ENCODE data around the gene GNB1L.

GNB1L gene

GRCh38 chr22:19807161-19807913 lies 47.3 kb downstream of the GNB1L start:
- DNase-seq: peak; percentile 41

DNA sequence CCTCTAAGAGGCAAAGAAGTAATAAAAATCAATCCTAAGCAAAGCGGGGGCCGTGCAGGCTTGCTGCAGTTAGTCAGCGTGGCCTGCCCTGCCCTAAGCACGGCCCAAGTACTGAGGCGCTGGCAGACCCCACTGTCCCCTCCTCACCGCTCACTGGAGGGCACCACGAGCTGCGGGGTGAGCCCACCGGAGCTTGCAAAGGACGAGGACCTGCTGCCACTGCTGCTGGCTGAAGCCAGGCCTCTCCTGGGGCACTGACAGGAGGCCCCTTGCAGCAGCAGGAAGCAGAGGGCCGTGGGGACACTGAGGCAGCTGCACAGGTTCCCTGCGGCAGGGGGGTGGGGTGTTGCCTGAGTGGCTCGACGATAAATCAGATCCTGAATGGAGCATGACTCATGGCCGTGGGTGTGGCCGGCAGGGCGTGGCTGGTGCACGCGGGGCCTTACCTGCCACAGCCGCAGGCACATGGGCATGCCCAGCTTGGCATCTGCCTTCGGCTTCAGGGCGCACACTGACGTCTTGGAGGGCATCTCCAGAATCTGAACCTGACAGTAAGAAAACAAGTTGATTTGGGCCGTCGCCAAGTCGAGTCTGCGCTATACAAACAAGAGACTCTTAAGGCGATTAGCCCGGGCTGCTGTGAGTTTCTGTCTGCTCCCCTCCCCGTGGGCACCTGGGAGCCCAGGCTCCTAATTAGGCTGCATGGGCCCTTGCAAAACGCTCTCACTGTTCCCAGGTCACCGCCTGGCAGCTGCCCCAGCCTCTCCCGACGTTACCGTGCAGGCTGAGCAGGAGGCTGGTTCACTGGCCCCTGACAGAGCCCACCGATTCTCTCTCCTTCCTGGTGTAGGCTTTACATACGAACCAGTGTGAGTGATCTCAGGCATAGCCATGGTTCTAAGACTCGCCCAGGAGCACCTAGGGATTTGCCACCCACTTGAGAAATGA lies 48.2 kb downstream of the GNB1L start:
- DNase-seq: peak; percentile 47

DNA sequence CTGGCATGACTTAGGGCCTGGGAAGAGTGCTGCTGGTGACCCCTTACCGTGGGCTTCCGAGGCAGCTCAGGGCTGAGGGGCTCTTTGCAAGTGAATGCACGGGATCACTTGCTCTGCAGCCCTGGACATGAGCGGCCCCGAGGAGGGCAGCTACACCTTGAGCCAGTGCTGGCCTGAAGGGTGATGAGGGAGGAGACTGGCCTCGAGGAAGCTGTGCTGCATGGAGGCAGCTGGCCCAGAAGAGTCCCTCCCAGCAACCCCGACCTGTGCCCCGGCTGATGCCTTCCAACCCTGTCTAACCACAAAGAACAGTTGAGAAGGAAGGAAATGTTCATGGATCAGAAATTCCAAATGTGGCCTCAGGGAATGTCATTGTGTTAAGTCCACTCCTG lies 48.9 kb downstream of the GNB1L start:
- DNase-seq: peak; percentile 32

DNA sequence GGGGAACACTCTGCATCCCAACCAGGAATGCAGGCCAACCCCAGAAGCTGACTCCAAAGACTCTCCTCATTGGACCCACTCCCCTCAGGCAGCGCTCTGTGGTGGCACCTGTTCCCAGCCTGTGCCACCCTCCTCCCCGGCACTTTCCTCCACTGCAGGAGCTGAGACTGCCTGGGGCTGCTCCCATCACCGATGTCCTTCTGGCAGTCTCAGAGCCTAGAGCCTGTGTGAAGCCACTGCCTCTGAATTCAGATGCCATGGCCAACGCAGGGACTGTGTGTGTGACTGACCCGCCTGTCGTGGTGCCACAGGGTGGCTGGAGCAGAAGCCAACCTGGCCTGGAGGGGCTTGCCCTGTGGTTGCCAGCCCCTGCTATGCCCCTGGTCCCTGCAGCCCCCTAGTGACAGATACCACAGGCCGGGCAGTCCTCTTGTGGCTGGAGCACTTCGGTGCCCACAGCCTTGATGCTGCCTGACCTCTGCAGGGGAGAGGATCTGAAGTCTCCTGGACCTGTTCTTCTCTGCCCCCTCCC lies 50.9 kb downstream of the GNB1L start:
- no peak for DNase-seq

DNA sequence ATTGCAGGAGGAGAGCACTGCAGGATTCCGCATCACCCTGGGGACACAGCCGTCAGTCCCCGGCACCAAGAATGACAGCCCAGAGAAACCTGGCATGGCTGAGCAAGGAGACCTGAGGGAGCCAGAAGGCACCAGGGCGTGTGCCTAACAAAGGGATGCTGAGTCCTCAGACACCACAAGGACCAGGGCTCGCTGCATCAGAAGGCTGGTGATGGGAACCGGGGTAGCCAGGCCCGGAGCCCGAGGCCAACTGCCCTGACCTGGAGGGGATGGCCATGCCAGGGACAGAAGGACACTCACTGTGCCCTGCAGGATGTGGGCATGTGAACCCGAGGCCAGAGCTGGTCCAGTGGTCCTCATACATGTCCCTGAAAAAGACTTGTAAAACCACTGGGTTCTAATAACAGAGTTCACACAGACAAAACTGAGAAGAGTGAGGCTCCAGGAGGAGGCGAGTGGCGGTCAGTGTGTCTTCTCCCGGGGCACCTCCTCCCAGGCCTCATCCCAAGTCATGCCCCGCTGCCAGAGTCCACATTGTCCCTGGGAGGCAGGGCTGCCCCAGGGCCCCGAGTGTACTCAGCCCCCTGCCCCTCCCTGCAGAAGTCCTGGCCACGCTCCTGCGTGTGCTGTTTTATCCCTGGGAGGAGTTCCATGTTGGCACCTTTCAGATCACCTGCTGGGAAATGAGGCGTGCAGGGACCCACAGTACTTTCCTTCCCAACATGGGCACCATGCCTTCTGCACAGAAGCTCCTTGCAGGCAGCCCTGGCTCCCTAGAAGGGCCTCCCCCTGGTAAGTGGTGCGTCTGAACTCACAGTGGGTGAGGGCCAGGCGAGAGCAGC lies 51.6 kb downstream of the GNB1L start:
- no peak for DNase-seq

DNA sequence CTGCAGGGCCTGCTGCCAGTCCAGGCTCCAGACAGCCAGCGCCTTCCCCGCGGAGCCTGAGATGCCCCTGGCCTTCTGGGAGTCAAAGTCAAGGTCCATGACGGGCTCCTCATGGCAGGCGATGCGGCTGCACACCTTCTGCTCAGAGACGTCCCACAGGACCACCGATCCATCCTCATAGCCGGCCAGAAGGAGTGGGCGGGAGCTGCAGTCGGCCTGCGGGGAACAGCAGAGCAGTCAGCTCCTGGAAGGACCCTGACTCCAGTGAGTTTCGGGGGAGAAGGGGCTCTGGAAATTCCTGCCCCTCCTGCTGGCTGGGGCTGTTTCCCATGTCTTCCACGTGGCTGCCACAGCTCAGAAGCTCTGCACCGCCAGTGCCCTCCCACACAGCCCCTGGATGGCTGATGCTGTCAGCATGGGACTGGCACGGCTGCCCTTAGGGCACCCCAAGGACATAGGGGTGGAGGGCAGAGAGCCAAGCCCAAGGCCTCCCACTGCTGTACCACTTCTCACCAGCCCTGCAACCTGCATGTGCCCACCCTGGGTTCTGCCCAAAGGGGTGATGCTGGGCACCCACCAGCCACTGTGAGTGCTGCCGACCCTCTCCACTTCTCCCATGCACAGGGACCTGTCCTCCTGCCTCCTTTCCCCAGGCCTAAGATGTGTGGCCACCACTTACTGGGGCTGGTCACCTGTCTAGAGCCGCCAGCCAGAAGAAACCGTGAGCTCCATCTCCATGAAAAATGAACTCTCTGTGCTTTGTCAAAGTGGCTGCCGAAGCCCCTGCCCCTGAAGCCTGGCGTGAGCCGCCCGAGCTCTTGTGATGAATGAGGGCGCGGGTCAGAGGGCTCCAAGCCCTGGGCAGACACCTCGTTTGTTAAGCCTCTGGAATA lies 52.4 kb downstream of the GNB1L start:
- no peak for DNase-seq

DNA sequence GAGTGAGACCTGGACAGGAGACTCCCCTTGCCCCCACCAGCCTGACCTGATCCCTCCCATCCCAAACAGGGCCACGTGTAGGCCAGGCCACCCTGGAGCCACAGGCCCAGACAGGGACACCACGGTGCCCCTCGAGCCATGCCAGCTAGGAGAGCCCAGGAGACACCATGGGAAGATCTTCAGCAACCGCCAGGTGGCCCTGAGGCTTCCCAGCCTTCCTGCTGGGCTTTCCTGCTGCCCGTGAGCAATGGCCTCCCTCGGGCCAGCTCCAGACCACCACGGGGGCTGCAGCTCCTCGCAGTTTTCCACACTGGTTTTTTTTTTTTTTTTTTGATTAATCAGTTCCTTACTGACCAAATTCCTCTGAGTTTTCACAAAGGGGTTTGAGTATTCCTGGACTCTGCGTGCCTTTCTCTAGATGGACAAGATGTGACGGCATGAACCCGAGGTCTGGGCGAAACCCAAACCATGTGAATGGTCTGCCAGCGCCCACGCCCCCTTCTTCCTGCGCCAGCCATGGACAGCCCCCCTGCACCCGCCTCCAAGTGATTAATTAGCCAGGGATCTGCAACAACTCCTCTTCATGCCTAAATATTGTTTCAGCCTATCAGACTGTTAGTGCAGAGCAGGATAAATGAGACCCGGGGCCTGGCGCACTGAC lies 53.2 kb downstream of the GNB1L start:
- DNase-seq: no peak

GRCh38 chr22:19800761-19801244 lies 53.9 kb downstream of the GNB1L start:
- no peak for DNase-seq

DNA sequence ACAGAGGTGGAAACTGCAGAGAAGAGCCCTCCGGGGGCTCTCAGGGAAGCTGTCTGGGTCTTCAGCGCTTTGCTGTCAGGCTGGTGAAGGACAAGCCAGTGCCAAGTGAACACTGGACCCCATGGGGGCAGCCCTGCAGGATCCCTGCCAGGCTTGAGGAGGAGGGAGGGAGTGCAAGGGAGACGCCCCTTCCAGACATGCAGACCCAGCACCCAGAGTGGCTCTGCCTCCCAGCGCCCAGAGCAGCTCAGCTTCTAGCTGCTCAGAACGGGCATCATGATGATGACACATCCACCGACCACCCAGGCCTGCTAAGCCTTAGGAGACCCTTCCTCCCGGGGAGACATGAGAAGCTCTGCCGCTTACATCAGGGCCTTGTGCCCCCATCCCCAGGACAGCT lies 54.4 kb downstream of the GNB1L start:
- no peak for DNase-seq

GRCh38 chr22:19799322-19800190 lies 55.1 kb downstream of the GNB1L start:
- peak; percentile 89 for DNase-seq

DNA sequence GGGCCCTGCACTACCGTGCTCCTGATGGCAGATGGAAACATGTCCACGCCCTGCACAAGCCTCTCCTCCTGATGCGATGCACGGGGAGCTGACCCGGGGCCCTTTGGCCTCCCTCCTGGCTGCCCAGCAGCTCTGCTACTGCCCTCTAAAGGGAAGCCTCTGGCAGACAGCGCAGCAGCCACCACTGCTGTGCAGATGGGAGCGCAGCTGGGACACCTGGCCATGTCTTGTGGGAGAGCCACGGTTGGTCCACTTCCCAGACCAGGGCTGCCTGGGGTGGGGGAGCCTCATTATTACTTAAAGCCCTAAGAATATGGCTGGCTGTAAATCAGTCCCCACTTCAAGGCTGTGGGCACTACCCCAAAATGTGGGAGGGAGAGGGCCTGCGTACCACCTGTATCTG lies 55.8 kb downstream of the GNB1L start:
- DNase-seq: peak; percentile 68

GRCh38 chr22:19798003-19798665 lies 56.5 kb downstream of the GNB1L start:
- no peak for DNase-seq

DNA sequence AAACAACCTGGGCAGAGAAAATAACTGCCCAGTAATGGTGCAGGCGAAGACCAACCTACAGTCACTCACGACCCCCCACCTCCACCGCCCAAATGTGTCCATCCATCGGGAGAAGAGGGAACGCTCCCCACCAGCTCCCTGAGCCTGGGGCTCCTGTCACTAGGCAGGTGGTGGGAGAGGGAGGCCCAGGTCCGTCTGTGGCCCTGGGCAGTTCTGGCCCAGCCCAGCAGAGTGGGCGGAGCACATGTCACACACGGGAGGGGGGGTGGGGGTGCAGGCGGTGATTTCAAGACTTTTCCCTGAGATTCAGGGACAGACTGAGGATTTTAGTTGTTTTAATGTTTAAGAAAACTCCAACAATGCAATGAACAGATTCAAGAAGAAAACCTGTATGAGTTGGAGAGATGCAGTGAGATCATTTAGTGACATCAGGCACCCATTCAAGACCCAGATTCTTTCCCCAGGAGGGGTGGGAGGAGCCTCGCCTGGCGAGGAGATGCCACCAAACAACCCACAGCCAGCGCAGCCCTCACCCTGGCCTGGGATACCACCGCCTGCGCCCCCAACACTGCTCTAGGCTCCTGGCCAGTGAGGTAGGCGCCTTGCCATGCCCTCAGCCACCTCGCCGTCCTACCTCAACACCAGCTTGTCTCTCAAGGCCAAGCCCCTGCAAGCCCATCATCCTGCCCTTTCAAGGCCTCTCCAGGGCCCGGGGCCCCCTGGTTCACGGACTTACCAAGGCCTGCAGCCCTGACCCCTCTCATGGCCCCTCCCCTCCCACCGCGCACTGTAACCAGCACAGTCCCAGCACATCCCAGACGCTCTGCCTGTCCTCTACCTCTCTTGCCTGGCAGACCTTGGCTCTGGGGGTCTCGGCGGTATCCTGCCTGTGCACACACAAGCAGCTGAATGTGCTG lies 57.3 kb downstream of the GNB1L start:
- no peak for DNase-seq

GRCh38 chr22:19796160-19796559 lies 58.5 kb downstream of the GNB1L start:
- DNase-seq: no peak

- DNase-seq: no peak
Observed at GRCh38 chr22:19795617-19796008, 59.1 kb downstream of the GNB1L start.

DNA sequence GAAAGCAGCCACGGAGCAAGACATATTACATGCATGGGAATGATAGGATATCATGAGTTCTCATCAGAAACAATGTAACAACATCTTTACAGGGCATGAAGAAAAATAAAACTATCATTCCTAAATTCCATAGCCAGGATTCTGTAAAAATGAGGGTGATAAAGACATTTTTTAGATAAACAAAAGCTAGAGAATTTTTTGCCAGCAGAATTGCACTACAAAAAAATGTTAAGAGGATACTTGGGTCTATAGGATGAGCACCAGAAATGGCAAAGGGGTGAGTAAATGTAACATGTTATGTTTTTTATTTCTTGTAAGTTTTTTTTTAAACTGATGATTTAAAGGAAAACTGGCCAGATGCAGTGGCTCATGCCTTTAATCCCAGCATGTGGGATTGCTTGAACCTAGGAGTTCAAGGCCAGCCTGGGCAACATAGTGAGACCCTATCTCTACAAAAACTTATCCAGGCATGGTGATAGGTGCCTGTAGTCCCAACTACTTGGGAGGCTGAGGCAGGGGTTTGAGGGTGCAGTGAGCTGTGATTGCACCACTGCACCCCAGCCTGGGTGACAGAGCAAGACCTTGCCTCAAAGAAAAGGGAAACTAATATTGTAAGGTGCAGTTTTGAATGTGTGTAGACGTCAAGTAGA lies 60.9 kb downstream of the GNB1L start:
- no peak for DNase-seq

- DNase-seq: no peak
Observed at GRCh38 chr22:19793161-19793560, 61.5 kb downstream of the GNB1L start.
